Measurements from ENCODE around the gene HOXB2.

Gene HOXB2

GRCh38 chr17:48568499-48569239 is 23.8 kb upstream of the HOXB2 start:
- no peak for DNase-seq
- in situ Hi-C loops (cut with HindIII; ENCODE audit: low pct_ligation_motif_present, low pct_unique_long_range_greater_than_20kb, low sequenced_read_pairs) = no loop called here

DNA sequence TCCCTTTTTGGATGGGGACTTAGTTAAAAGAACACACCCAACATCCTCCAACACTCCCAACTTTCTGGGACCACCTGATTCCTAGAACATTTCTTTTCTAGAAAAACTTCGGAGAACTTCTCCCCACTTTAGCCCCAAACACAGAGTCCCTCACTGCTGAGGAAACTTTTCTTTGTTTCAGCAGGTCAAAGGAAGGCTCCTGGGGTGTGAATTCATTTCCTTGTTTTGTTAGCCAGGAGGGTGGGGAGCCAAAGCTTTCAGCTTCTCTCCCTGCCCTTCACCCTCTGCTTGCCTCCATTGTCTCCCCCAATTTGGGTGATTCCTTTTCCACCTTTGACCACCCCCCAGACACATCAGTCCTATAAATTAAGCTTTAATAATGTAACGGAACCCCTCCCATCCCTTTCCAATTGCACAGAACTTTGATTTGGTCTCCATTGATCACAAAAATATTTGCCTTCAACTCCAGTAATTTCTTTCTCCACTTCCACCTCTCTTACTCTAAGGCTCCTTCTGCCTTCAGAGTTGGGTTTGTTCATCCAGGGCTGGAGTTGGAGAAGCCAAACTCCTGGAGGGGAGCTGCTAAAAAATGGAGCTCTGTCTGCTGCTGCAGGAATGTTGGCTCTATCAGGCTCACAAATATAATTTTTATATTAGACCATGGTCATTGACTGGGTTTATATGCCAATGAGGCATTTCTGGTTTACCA is 22.9 kb upstream of the HOXB2 start:
- in situ Hi-C loops (cut with HindIII; ENCODE audit: low pct_ligation_motif_present, low pct_unique_long_range_greater_than_20kb, low sequenced_read_pairs) = no loop called here

DNA sequence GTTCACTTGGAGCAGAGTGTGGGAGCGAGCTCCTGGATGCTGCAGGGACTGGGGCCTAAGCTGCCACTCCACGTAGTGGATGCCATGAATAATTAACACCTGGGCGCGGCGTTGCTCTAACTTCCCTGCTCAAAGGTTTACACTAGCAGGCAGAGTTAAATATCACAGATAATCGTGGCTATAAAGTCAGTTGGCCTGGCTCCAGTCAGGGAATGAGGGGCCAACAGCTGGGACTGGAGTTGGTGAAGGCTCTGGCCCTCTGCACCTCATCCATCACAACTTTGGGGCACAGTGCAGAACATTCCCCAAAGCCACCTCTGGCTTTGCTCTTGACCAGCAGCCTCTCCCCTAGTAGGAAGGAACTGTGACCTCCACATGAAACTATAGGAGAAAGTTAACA is 22.3 kb upstream of the HOXB2 start:
- DNase-seq = no peak
- in situ Hi-C loops (cut with HindIII; ENCODE audit: low pct_ligation_motif_present, low pct_unique_long_range_greater_than_20kb, low sequenced_read_pairs) = no loop called here

More for the DNA sequence above, 22.9 kb upstream of the HOXB2 start:
- DNase-seq = no peak

DNA sequence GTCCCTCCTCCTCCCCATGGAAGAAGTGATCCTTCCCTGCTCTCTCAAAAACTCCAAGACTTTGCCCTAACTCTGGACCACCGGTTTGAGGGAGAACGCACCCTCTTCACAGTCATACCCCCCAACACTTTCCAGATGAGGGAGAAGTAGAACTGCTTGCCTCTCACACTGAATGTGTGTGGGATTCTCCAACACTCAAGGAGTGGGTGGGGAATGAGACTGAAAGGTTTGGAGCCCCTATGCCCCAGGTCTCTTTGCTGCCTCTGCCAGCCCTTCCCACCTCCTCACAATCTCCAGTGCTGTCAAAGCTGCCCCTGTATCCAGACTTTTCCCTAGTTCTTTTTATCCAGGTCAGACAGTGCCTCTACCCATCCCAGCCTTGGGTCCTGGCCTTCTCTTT is 21.8 kb upstream of the HOXB2 start:
- in situ Hi-C loops (cut with HindIII; ENCODE audit: low pct_ligation_motif_present, low pct_unique_long_range_greater_than_20kb, low sequenced_read_pairs) = no loop called here
- DNase-seq = no peak

GRCh38 chr17:48565925-48566710 is 21.2 kb upstream of the HOXB2 start:
- DNase-seq = no peak
- in situ Hi-C loops (cut with HindIII; ENCODE audit: low pct_ligation_motif_present, low pct_unique_long_range_greater_than_20kb, low sequenced_read_pairs) = no loop called here

DNA sequence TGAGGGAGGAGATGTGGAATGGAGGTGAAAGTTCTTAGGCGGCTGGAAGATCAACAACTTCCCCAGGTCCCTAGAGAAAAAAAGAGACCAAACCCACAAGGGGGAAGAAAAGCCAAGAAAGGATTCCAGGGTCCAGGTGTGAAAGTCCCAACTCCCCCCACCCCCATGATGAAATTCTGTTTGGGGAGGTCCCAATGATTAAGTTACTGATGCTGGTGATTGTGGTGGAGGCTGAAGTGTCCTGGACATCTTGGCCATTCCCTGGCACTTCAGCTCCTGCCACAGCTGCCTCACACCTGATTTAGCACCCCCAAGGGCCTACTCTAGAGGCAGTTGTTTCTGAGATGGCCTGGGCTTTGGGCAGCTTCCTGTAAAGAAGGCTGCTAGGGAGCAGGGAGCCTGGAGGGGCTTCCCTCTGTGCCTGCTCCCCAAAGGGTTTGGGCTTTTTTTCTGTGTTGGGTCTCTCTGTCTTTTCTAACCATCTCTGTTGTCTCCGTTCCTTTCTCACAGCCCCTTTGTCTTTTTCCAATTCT is 20.2 kb upstream of the HOXB2 start:
- no peak for DNase-seq
- in situ Hi-C loops (cut with HindIII; ENCODE audit: low pct_ligation_motif_present, low pct_unique_long_range_greater_than_20kb, low sequenced_read_pairs) = no loop called here

- DNase-seq = no peak
- in situ Hi-C loops (cut with HindIII; ENCODE audit: low pct_ligation_motif_present, low pct_unique_long_range_greater_than_20kb, low sequenced_read_pairs) = no loop called here
Observed at GRCh38 chr17:48564188-48565021, 19.5 kb upstream of the HOXB2 start.

GRCh38 chr17:48563867-48564187 is 18.9 kb upstream of the HOXB2 start:
- in situ Hi-C loops (cut with HindIII; ENCODE audit: low pct_ligation_motif_present, low pct_unique_long_range_greater_than_20kb, low sequenced_read_pairs) = no loop called here
- no peak for DNase-seq

GRCh38 chr17:48563385-48563838 is 18.5 kb upstream of the HOXB2 start:
- DNase-seq = no peak
- in situ Hi-C loops (cut with HindIII; ENCODE audit: low pct_ligation_motif_present, low pct_unique_long_range_greater_than_20kb, low sequenced_read_pairs) = no loop called here

GRCh38 chr17:48562934-48563333 is 18.0 kb upstream of the HOXB2 start:
- in situ Hi-C loops (cut with HindIII; ENCODE audit: low pct_ligation_motif_present, low pct_unique_long_range_greater_than_20kb, low sequenced_read_pairs) = no loop called here
- no peak for DNase-seq

GRCh38 chr17:48561884-48562810 is 17.2 kb upstream of the HOXB2 start:
- DNase-seq = peak; percentile 30
- in situ Hi-C loops (cut with HindIII; ENCODE audit: low pct_ligation_motif_present, low pct_unique_long_range_greater_than_20kb, low sequenced_read_pairs) = no loop called here

DNA sequence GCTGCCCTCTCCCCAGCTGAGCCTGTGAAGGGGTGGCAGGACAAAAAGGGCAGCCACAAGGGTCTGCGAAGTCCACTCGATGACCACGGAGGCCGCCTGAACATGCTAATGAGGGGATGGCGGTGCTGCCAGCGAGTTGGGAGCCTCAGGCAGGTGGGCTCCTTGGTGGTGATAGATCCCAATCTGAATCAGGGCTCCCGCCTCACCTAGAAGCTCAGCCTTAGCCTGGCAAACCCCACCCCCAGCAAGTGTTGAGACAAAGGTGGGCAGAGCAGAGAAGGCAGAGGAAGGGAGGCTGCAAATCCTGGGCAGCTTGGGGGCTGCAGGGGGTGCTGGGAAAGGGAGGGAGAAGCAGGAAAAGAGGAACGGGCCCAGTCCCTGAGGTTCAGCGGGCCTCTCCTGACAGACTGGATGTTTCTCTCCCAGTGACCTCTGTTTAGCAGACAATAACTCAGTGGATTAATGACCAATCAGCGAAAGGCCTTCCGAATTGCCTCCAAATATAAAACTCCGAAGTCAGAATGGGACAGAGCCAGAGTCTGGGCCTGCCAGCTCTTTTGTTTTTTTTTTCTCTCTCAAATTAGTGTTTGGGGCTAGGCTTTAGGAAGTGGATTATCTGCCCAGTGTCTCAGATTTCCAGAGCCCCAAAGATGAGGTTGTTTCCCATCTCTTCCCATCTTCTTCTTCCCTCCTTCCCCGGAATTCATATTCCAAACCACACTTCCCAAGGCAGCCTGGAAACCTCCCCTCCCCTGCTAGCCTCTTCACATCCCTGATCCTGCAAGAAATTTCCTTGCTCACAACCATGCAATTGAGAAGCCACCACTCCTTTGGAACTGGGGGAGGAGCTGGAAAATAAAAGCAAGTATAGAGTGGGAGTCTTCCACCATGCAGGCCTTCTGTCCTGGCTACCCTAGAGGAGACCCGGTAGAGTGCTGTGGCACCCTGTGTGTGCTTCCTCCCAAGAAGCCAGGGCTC is 15.2 kb upstream of the HOXB2 start:
- no peak for DNase-seq
- in situ Hi-C loops (cut with HindIII; ENCODE audit: low pct_ligation_motif_present, low pct_unique_long_range_greater_than_20kb, low sequenced_read_pairs) = no loop called here

GRCh38 chr17:48559122-48559839 is 14.4 kb upstream of the HOXB2 start:
- no peak for DNase-seq
- in situ Hi-C loops (cut with HindIII; ENCODE audit: low pct_ligation_motif_present, low pct_unique_long_range_greater_than_20kb, low sequenced_read_pairs) = no loop called here

GRCh38 chr17:48558831-48559121 is 13.9 kb upstream of the HOXB2 start:
- no peak for DNase-seq
- in situ Hi-C loops (cut with HindIII; ENCODE audit: low pct_ligation_motif_present, low pct_unique_long_range_greater_than_20kb, low sequenced_read_pairs) = no loop called here

- in situ Hi-C loops (cut with HindIII; ENCODE audit: low pct_ligation_motif_present, low pct_unique_long_range_greater_than_20kb, low sequenced_read_pairs) = no loop called here
- no peak for DNase-seq
Observed at GRCh38 chr17:48558057-48558830, 13.3 kb upstream of the HOXB2 start.
